Brain pericyte (primary cell): ENCODE measurements around the gene EME2.

Experiments
- DNase-seq: peaks from one replicate; pipeline ENCODE4 v3.0.0-alpha.2; 2012; ENCODE audit warnings: low read depth, low spot score

EME2 gene

DNA sequence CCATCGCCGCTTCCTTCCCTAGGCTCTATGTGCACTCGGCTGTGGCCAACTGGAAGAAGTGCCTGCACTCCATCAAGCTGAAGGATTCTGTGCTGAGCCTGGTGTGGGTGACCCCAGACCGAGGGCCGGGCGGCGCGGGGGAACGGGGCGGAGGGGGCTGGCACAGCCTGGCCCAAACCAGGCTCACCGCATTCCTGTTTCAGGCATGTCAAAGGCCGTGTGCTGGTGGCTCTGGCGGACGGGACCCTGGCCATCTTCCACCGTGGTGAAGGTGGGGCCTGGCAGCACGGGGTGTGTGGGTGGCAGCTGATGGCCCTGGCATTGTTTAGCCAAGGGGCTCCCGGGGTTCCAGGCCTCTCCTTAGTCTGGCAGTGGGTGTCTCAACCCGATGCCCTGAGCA lies 5.9 kb upstream of the EME2 start:
- DNase-seq, result no peak

DNA sequence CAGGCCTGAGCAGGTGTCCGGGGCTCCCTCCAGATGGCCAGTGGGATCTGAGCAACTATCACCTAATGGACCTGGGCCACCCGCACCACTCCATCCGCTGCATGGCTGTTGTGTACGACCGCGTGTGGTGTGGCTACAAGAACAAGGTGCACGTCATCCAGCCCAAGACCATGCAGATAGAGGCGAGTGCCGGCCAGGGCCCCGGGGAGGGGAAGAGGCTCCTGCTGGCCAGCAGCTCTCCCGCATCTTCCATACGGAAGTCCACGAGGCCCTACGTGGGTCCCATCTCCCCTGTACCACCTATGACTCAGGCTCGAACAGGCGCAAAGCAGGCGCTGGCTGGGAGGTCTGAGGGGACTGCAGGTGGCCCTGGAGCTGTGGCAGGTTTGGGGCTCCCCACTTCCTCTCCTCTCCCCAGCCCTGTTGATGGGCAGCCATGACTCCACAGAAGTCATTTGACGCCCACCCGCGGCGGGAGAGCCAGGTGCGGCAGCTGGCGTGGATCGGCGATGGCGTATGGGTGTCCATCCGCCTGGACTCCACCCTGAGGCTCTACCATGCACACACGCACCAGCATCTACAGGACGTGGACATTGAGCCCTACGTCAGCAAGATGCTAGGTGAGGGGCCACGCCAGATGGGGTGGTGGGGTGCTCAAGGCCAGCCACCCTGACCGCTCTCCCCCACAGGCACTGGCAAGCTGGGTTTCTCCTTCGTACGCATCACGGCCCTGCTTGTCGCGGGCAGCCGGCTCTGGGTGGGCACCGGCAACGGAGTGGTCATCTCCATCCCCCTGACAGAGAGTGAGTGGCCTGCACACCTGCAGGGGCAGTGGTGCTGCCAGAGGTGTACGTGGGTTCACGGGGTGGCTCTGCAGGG lies 5.3 kb upstream of the EME2 start:
- DNase-seq, result no peak

DNA sequence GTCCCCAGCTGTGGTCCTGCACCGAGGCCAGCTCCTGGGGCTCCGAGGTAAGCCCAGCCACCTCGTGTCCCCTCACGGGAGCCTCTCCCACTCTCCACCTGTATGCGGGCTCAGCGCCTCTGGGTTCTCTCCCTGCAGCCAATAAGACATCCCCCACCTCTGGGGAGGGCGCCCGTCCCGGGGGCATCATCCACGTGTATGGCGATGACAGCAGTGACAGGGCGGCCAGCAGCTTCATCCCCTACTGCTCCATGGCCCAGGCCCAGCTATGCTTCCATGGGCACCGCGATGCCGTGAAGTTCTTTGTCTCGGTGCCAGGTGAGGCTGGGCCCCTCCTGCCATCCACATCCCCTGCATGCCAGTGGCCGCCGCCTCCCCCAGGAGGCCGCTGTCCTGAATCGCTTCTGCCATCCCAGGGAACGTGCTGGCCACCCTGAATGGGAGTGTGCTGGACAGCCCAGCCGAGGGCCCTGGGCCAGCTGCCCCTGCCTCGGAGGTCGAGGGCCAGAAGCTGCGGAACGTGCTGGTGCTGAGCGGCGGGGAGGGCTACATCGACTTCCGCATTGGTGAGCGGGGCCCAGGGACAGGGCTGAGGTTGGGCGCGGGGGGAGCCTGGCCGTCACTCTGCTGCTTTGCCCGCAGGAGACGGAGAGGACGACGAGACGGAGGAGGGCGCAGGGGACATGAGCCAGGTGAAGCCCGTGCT lies 4.4 kb upstream of the EME2 start:
- no peak for DNase-seq

DNA sequence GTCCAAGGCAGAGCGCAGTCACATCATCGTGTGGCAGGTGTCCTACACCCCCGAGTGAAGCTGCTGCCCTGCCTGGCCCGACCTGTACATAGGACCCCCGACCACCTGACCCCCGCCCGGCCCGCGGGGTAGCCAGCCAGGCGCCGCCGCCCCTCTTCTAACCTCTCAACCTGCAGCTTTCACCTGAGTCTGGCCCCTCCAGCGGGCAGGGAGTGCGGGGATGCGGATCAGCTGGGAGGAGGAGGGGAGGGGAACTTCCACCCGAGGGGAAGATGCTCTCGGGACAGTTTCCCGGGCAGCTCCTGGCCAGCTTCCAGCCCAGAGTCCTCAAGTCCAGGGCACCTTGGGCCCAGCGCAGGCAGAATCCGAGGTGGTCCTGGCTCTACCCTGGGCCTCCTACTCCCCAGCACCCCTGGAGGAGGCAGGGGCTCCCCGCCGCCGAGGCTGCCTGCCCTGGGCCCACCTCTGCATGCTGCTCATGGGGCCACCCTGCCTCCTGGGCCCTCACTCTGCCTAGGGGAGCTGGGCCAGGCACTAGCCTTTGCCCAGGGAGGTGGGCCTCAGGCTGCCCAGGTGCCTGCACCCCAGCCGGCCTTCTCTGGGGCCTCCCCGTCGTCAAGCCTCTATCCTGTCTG lies 3.7 kb upstream of the EME2 start:
- DNase-seq, result no peak

DNA sequence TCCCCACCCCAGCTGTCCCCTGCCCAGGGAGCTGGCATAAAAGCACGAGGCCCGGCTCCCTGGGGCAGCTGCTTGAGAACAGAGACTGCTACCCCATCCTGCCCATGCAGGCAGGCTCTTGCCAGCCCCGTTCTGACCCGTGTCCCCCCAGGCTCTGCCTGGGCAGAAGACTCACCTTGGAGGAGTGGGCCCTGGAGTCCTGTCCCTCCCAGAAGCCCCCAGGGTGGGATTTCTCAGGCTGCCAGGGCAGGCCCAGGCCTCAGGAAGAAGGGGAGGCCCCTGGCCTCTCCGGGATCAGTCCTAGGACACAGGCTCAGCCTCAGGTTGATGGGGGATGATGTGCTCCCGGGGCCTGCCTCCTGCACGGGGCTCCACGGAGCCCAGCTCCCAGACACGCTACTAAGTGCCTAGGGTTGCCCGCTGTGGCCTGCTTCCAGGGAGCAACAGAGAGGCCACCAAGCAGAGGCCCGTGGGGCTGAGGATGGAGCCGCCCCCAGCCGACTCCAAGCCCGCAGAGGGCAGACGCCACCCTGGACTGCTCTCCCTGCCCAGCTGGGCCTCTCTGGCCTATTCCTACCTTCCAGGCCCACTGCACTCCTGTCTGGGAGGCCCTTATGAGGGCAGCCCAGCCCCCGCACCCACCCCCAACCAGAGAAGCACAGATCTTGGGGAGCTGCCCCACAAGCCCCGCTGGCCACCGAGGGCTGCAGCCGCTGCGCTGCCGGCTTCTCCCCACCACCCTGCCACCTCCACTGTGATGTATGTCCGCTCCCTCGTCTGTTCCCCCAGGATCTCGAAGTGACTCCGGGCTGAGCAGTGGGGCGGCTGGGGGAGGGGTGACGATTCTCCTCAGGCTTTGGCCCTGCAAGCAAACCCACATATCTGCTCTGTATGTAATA lies 3.0 kb upstream of the EME2 start:
- no peak for DNase-seq

DNA sequence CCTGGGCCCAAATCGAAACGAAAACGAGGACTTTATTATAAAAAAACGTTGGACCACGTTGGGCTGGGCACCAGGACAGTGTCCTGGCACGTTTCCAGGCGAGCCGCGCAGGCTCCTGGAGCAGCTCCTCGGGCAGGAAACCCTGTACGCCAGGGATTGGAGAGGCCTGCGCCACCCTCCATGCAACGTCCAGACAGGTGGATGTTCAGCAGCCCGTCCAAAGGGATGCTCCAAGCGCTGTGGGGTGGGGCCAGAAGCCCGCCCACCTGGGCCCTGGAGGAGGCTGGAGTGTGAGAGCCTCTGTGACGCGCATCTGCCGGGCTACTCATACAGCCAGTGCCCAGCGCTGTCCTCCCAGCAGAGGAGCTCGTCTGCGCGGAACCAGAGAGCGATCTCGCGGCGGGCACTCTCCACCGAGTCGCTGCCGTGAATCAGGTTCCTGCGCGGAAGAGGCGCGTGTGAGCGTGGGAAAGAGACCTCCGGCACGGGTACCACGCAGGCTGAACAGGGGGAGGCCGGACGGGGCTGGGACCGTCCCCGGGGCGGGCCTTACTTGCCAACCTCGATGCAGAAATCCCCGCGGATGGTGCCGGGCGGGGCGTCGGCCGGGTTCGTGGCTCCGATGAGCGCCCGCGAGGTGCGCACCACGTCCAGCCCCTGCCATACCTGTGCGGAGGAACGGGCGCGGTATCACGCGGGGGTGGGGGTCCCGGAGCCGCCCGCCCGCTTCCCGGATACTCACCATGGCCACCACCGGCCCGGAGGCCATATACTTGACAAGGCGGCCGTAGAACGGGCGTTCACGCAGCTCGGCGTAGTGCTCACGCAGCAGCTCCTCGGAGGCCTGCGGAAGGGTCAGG lies 2.1 kb upstream of the EME2 start:
- no peak for DNase-seq

DNA sequence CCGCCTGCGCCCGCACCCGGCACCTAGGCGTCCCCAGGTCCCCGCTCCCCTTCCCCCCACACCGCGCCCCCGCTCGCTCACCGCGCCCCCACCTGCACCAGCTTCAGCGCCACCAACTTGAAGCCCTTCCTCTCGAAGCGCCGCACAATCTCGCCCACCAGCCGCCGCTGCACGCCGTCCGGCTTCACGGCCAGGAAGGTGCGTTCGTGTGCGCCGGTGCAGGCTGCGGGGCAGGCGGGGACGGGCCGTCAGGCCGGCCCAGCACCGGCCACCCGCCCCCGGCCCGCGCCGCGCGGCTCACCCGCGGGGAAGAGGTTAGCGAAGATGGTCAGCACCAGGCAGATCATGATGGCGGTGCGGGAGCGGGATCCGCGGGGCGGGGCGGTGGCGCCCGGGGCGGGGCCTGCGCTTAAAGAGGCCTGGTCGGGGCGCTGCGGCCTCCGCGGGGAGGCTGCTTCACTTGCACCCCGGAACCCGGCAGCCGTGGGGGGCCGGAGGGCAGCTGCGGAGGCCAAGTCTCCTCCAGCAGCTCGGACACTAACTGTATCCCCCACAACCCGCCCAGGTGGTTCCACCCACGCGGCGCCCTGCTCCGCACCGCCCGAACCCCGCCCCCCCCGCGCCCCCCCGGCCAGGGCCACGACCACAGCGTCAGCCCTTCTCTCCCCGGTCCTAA lies 1.3 kb upstream of the EME2 start, which contains the start of gene NME3:
TSS of gene NME3 (minus strand) at position 356 of the 676 bp plus-strand sequence. CDS start at position 347, 9 bp downstream.
- no peak for DNase-seq

DNA sequence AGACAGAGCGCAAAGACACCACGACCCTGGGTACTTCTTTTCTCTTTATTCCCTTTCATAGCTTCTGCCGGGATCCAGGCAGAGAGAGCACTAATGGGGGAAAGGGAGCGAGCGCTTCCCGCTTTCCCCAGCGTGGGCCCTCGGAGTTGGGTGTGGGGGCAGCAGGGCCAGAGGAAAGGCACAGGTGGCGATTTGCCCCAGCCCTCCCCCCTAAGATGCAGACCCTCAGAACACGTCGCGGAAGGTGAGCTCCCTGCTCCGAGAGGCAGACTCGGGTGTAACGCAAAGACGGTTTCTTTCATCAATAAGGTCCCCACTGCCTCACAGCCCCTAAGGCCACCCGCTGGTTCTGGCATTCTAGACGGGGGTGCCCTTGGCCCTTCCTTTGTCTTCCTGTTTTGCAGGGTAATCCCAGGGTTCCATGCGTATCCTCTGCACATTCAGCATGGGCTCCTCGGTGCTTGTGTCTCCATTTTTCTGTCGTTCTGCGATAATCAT lies 697 bp upstream of the EME2 start:
- DNase-seq, result no peak

DNA sequence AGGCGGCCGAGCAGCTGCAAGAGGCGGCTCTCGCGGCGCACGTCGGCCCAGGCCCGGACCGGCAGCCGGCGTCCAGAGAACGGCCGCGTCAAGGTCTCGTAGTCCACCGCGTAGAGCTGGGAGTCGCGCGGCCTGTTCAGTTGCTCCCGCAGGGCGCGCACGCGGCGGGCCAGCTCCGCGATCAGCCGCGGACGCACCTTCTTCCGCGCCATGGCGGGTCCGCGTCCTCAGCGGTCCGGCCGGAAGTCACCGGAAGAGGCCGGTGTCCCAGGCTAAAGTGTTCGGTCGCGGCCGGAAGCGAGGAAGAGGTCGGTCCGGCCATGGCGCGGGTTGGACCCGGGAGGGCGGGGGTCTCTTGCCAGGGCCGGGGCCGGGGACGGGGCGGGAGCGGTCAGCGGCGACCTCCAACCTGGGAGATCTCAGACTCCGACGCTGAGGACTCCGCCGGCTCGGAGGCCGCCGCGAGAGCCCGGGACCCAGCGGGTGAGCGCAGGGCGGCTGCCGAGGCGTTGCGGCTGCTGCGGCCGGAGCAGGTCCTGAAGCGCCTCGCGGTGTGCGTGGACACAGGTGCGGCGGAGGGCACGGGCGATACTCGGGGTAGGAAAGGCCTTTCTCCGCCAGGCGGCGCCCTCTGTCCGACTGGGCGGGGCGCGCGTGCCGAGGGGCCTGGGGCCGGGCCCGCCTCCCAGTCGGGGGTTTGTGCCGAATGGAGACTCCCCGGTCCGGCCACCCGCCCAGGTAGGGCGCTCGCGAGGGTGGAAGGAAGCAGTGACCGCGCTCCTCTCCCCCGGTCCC lies 495 bp downstream of the EME2 start, which contains the start of gene MRPS34:
TSS of gene MRPS34 (minus strand) at position 227 of the 795 bp plus-strand sequence. CDS start at position 212, 15 bp downstream.
- no peak for DNase-seq

DNA sequence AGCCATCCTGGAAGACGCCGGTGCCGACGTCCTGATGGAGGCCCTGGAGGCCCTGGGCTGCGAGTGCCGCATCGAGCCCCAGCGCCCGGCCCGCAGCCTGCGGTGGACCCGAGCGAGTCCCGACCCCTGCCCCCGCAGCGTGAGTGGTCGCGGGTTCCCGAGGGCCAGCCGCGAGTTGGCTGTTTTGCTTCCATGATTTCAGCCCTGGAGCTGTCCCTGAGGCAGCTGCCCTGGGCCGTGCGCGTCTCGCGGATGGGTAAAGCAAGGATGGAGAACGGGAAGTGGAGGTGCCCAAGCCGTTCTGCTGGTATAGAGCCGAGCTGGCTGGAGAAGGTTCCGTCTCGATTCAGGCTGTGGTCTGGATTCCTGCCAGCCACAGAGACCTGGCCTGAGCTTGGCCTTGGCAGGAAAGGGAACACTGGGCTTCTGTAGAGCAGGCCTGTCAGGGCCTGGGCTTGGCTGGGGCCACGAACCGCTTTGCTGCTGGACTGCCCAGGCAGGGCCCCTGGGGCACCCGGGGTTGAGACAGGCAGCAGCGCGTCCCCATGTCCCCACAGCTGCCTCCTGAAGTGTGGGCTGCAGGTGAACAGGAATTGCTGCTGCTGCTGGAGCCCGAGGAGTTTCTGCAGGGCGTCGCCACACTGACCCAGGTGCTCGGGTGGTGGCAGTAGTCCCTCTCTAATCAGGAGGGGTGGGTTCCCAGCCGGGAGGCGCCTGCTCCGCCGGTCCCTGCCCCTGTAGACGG lies 1.3 kb downstream of the EME2 start:
- DNase-seq, result no peak

DNA sequence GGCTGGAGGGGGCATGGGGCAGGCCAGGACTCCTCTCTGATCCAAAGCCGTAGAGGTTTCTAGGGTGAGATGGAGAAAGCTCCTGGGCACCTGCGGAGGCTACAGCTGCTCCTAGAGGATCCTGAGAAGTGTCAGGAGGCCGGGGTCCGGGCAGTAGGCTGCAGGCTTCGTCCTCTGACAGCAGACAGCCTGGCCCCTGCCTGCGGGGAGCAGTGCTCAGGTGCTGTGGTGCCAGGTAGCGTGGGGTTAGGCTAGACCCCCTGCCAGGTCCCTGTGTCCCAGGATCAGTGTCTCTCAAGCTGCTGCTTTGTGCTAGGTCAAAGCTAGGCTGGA lies 1.8 kb downstream of the EME2 start:
- DNase-seq, result no peak

DNA sequence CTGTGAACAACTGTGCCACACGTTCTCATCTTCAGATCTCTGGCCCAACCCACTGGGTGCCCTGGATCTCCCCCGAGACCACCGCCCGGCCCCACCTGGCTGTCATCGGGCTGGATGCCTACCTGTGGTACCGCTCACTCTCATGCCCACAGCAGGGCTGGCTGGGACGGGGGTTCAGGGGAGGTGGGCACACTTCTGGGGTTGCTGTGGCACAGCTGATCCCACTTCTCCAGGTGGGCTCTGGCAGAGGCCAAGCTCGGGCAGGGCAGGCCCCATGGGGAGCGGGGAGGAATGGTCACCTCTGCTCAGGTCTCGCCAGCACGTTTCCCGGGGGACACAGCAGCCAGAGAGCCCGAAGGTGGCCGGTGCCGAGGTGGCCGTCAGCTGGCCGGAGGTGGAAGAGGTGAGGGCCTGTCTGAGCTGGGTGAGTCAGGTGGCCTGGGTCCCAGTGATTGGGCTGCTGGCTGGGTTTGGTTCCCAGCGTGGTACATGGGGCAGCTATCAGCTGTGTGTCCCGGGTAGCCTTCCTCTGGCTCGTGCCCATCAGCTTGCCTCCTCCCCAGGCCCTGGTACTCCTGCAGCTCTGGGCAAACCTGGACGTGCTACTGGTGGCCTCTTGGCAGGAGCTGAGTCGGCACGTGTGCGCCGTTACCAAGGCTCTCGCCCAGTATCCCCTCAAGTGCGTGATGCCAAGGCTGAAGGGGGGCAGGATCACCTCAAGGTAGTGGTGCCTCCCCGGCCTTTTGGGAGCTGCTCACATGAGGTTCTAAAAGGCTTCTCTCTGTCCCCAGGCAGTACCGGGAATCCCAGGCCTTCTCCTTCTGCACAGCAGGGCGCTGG lies 2.6 kb downstream of the EME2 start:
- no peak for DNase-seq

DNA sequence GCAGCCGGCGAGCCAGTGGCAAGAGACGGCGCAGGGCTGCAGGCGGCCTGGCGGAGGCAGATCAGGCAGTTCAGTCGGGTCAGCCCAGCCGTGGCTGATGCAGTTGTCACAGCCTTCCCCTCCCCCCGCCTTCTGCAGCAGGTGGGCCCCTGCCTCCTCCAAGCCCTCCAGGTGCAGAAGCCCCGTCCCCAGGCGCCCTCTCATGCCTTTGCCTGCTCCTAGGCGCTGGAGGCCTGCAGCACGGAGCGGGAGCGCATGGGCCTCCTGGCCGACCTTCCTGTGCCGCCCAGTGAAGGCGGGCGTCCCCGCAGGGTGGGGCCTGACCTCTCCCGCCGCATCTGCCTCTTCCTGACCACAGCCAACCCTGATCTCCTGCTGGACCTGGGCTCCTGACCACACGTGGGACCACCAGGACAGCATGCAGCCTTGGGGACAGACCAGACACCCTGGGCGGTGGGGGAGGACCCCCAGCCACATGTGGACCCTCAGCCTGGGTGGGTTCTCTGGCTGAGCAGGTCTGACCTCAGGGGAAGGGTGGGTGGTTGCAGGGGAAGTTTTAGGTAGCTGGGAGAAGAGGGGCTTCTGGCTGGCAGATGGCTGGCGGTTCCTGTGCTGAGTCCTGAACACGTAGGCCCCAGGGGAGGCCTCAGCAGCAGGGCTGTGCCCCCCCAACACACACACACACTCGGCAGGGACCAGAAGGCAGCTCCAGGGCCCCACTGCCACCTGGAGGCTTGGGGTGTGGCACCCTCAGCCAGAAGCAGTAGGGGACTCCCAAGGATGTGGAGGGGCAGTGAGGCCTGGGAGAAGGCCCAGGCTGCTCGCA lies 3.4 kb downstream of the EME2 start:
- no peak for DNase-seq

DNA sequence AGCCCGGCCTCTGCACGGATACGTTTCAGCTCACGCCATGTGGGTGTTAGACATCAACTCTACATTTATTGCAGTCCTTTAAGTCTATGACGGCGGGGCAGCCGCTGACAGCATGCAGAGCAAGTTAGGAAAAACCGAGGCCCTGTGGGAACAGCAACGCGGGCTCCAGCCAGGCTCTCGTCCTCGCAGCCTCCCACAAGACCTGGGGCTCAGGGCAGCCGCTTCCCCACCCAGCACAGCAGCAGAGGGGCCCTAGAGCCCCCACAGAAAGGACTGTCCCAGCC lies 4.0 kb downstream of the EME2 start:
- DNase-seq, result no peak

DNA sequence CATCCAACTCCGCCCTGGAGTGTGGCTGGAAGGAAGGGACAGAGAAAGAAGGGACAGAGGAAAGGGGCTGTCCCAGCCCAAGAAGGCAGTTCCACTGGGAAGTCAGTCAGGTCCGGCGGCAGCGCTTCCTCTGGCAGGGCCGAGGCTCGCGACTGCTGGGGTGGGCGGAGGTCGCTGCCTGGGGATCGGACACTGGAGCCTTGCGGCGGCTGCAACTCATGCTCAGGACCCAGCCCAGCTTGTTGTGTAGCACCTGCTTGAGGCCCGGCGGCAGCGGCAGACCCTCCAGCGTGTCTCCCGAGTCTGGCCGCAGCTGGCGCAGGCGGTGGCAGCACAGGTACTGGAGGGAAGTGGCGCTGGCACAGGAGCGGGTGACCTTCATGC lies 4.4 kb downstream of the EME2 start:
- DNase-seq, result no peak

DNA sequence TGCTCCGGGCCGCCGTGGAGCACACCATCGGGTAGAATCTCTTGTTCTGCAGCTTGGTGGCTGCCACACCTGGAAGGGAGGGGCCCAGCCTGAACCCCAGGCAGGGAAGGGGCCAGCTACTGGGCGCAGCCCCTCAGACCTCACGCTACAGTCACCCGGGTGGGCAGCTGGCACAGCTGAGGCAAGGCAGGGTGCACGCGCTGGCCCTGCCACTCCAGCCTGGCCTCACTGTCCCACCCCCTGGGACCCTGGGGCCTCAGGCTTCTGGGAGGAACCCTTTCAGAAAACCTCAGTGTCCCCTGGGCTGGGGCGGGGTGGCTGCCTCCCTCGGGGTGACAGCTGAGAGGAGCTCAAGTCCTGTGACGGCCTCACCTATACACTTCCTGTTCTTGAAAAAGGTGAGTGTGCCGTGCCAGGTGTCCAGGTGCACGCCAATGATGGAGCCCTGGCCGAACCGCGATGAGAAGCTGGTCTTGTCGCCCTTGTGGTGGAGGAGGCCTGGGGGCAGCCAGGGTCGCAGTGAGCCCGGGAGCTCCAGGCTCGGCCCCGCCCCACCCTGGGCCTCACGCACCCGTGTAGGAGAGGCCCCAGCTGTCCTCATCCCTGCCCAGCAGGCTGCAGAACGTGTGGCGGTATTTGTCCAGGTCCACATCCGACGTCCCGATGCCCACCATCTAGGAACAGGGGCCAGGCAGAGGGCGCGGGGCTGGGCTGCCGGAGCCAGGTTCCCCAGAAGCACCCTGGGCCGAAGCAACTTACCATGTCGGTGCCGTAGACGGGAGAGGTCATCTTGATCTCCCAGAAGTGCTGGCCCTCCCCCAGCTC lies 5.0 kb downstream of the EME2 start:
- no peak for DNase-seq
